Activated CD8-positive, alpha-beta memory T cell treated with anti-CD3 and anti-CD28 coated beads, Interleukin-2, amount 50 U/mL, for 24 hours (primary cell): ENCODE results near the gene CAMK1D.

Source experiments
- DNase-seq: peaks from one replicate; pipeline ENCODE4 v3.0.0-alpha.2; 2020; ENCODE audit errors: extremely low read depth

Gene CAMK1D

DNA sequence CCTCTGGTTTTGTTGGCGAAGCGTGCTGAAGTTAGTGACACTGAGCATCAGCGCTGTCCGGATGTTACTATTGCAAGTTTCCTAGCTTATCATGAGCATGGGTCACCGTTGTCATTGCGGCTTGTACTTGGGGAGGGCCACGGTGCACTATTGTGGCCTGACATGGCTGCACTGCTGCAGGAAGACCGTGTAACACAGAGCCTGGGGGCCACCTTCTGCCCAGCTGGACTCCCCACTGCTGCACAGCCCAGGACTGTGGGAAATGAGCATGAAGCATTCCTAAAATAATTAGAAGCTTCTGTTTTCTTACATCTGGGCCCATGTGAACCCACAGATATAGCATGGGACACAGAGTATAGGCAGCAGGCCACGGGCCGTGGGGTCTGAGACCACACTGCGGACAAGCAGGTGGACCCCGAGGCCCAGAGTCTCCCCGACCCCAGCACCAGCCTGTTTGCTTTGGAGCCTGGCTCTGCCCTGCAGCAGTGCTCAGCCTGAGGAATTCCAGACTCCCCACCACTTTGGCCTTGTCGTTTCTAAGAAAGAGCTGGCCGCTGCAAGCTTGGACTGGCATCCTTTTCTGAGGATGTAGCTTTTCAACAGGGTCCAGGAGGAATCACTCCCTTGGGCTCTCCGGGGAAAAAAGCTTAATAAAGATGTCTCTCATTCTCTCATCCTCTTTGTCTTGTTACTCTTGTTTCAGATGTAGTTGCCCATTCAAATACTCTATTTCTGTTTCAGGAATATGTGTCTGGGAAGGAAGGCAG, 473.0 kb downstream of the CAMK1D start:
- no peak for DNase-seq

DNA sequence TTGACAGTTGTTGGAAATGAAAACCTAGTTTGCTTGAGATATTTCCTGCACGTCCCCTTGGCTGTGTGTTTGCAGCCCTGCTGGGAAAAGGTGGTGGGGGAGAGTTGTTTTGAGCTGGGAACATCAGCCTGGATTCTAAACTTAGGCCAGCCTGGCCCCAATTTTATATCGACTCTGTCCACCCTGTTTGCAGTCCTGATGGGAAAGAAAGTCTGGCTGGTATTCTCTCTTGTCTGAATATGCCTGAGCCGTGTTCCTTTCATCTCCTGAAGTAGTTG, 473.5 kb downstream of the CAMK1D start:
- DNase-seq = no peak

DNA sequence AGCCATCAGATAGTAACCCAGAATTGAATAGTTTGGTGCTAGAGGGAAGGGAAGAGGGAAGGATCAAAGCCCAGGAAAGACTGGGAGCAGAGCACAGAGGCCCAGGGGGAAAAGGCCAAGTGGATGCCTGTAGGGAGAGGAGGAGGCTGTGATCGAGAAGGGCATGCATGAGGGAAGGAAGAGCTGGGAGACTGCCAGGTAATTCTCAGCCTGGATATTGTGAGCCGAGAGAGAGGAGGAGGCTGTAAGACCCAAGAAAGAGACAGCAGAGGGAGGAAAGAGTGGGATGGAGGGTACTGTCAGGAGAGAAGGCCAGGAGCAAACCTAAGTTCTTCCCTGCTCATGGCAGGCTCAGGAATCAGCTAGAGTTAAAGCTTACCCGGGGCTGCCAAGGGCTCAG, 474.0 kb downstream of the CAMK1D start:
- DNase-seq = no peak

DNA sequence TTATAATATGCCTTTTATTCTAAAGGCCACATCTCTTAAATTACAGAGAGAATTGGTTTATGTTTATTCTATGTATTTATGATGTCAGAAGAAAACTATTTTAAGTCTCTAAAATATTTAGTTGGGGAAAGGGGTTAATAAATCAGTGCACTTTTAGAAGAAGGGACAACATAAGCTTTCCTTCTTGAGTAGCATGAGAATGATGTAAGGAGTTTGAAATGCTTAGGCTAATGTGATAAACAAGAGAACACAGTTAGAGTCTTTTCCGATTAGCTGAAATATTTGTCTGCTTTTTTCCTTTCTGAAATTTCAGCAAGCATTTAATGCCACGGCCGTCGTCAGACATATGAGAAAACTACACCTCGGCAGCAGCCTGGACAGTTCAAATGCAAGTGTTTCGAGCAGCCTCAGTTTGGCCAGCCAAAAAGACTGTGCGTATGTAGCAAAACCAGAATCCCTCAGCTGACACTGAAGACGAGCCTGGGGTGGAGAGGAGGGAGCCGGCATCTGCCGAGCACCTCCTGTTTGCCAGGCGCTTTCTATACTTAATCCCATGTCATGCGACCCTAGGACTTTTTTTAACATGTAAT, 476.0 kb downstream of the CAMK1D start:
- no peak for DNase-seq

- no peak for DNase-seq
Observed at GRCh38 chr10:12826800-12827372, 477.5 kb downstream of the CAMK1D start.

GRCh38 chr10:12828736-12829135, 479.4 kb downstream of the CAMK1D start:
- no peak for DNase-seq

GRCh38 chr10:12829831-12830390, 480.6 kb downstream of the CAMK1D start:
- DNase-seq = no peak

DNA sequence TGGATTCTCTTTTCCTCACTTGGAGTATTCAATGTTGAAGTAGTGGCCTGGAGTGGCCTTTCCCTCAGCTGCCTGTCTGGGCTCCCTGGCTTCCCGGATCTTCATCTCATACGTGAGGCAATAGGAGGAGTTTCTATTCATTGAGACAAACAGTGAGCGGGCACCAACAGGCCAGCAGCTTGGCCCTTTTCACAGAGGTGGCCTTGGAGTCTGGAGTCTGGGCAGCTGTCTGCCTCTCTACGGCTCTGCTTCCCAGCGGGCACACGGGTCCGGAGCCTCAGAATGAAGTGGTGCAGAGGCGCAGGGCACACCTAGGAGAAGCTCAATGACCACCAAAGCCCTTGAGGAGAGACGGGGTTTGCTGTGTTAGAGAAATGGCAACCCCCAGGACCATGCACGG, 482.7 kb downstream of the CAMK1D start:
- no peak for DNase-seq

- no peak for DNase-seq
Observed at GRCh38 chr10:12833451-12833850, 484.1 kb downstream of the CAMK1D start.

DNA sequence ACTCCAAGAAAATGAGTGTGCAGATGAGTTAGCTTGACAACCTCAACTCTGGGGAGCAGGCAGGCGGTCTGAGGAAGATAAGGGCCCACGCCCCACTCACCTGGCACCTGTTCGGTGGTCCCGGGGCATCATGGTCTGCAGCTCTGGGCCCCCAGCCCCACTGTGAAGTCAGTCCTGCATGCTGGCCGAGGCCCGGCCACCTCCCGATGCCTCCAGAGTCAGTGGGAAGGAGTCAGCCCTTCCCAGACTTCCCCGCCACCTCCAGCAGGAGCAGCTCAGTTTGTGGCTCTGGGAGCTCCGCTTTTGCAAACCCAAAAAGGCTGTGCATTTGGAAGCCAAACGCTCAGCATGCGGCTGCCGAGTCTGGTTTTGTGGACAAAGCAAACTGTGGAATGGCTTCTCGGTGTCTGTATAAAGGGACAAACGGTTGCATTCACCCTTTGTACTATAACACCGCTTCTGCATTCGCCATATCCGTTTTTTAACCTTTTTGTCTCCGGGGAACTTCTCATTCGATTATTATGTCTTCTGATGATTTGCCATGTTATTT, 484.8 kb downstream of the CAMK1D start:
- no peak for DNase-seq

DNA sequence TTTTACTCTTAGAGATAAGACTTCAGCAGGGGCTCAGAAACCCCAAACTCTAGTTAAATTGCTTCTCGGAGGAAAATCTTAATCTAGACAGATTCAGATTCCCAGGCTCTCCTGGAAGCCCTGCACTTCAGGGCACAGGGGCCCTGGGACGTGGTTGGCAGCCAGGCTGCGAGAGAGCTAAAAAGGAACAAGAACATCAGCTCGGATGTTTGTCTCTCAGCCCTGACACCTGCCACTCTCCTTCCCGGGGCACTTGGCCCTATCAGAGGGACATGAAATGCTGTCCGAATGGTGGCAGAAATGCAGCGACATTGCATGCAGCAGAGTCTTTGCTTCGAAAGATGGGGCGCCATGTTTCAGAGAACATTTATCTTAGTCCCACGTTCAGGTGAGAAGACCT, 485.4 kb downstream of the CAMK1D start:
- no peak for DNase-seq

GRCh38 chr10:12835709-12836108, 486.4 kb downstream of the CAMK1D start:
- DNase-seq = no peak

- DNase-seq = no peak
Observed at GRCh38 chr10:12838366-12838765, 489.0 kb downstream of the CAMK1D start.

- no peak for DNase-seq
Observed at GRCh38 chr10:12838995-12839927, 489.9 kb downstream of the CAMK1D start.

GRCh38 chr10:12839941-12840611, 490.7 kb downstream of the CAMK1D start:
- no peak for DNase-seq

DNA sequence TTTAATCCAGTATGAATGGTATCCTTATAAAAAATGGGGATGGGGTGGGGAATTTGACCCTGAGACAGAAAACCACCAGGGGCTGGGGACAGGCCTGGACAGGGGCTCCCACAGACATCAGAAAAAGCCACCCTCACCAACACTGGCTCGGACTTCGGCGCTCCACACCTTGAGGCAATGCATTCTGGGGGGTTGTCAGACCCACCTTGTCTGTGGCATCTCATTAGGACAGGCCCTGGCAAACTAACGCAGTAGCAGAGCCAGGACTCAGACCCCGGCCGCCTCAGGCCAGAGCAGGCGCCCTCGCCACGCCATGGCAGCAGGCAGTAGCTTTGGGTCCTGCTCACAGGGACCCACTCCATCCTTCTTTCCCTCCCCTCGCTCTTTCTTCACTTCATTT, 492.1 kb downstream of the CAMK1D start:
- no peak for DNase-seq

DNA sequence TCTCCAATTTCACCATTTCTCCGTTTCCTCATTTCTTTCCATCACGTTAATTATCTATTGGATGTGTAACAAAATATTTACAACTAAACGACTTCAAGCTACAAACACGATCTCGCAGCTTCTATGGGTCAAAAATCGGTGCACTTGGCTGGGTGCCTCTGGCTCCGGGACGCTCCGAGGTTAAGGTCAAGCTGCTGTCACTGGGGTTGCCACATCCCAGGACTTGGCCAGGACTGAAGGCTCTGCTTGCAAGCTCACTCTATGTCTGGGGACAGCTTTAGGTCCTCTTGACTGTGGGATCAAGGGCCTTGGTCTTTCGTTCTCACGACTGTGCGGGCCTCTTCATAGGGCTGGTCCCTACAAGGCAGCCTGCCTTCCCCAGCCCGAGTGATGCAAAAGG, 492.5 kb downstream of the CAMK1D start:
- DNase-seq = no peak

- DNase-seq = no peak
Observed at GRCh38 chr10:12842310-12842709, 493.0 kb downstream of the CAMK1D start.

GRCh38 chr10:12843296-12843945, 494.1 kb downstream of the CAMK1D start:
- no peak for DNase-seq

GRCh38 chr10:12844811-12845483, 495.6 kb downstream of the CAMK1D start:
- no peak for DNase-seq
